GM19023 (cell line): ENCODE results near the gene ACAP3.

Experiments
- ATAC-seq: cut with Tn5 transposase; IDR thresholded peaks from one replicate; pipeline ENCODE4 v1.9.1; 2021; ENCODE audit warnings: mild to moderate bottlenecking, moderate library complexity; ENCODE audit not compliant: unreplicated experiment

ACAP3 gene

GRCh38 chr1:1314678-1315335, 7.1 kb upstream of the ACAP3 start:
- ATAC-seq = no peak

- no peak for ATAC-seq
These were observed 6.5 kb upstream of the ACAP3 start for GRCh38 chr1:1314237-1314586.

- no peak for ATAC-seq
These were observed 5.9 kb upstream of the ACAP3 start for GRCh38 chr1:1313500-1314236.

- no peak for ATAC-seq
These were observed 5.0 kb upstream of the ACAP3 start for GRCh38 chr1:1312450-1313314.

GRCh38 chr1:1311107-1312104, 3.7 kb upstream of the ACAP3 start:
- ATAC-seq = no peak

- ATAC-seq = no peak
These were observed 2.8 kb upstream of the ACAP3 start for GRCh38 chr1:1310476-1311053.

GRCh38 chr1:1310109-1310385, 2.3 kb upstream of the ACAP3 start:
- no peak for ATAC-seq

- no peak for ATAC-seq
These were observed 1.8 kb upstream of the ACAP3 start for GRCh38 chr1:1309251-1310108.

- no peak for ATAC-seq
These were observed 1.1 kb upstream of the ACAP3 start for GRCh38 chr1:1308756-1309250.

GRCh38 chr1:1307261-1307922, 338 bp downstream of the ACAP3 start:
- no peak for ATAC-seq

GRCh38 chr1:1306661-1307260, 969 bp downstream of the ACAP3 start:
- ATAC-seq = no peak

- no peak for ATAC-seq
These were observed 1.6 kb downstream of the ACAP3 start for GRCh38 chr1:1306070-1306660.

GRCh38 chr1:1305300-1306069, 2.2 kb downstream of the ACAP3 start:
- ATAC-seq = no peak

- ATAC-seq = no peak
These were observed 3.1 kb downstream of the ACAP3 start for GRCh38 chr1:1304331-1305299.

- ATAC-seq = no peak
These were observed 4.0 kb downstream of the ACAP3 start for GRCh38 chr1:1303736-1304135.

- ATAC-seq = no peak
These were observed 4.7 kb downstream of the ACAP3 start for GRCh38 chr1:1302951-1303509.
